ENCODE data around the gene CAPZA2.
A peak's percentile ranks its signal among the peaks of the same experiment; 100 is the strongest.
"Not testable (repeated sequence)": the region's sequence is repeated elsewhere in the genome, so short reads cannot be mapped to it uniquely, and the experiment has no call there.

CAPZA2 gene

DNA sequence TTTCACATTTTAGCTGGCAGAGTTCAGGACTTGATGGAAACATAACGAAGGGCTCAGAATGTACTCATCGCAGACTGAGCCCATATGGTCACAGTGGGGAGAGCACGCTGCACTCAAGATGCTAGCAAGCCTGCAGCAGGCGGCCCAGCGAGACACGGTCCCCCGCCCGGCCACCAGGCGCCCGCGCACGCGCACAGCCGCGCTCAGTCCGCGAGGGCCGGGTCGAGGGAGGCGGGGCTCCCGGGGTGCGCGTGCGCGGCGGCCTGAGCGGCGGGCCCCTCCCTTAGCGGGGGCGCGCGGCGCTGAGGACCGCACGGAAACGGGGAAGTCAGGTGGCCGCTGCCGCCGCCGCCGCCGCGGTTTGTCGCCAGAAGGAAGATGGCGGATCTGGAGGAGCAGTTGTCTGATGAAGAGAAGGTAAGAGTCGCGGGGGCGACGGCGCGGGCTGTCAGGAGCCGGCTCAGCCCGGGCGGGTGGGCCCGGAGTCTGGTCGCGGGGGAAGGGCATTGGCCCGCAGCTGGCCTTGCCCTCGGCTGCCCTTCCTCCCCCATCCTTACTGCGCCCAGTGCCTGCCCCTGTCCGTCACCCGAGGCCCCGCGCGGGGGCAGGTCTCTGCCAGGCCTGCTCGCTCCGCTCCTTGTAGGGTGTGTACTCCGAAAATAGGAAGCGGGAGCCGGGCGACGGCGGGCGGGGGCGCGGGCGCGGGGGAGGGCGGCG, at the start of gene CAPZA2:
TSS of gene CAPZA2 (plus strand) at position 354 of the 717 bp plus-strand sequence. CDS start at position 379, 25 bp downstream.
- Histone ChIP-seq H3K9me3 (ENCODE audit: low read depth, low read length) (no peaks in the 10 kb centered on the region), H3K36me3 (ENCODE audit: insufficient read depth, low read length) (peaks cover 11% of the 10 kb centered on the region), H3K9ac (ENCODE audit: insufficient read length) (peak within 1 kb of the TSS; percentile 84), H3K4me3 (peak within 1 kb of the TSS; percentile 83), H3K27ac (peak within 1 kb of the TSS; percentile 64; the same call in 1 of the 2 replicates)
- TF ChIP-seq POLR2AphosphoS5 (IDR thresholded peaks at IDR 0.05; ENCODE audit: borderline replicate concordance, low read depth, low read length) = peak; percentile 85
- TF ChIP-seq EZH2 (IDR thresholded peaks at IDR 0.05) = no peak
- TF ChIP-seq FOXP2 (optimal IDR thresholded peaks at IDR 0.05; ENCODE audit: control extremely low read depth, extremely low read length, insufficient read depth) = peak; percentile 53
- peak; percentile 22 for DNase-seq (ENCODE audit: low read depth, low spot score)

DNA sequence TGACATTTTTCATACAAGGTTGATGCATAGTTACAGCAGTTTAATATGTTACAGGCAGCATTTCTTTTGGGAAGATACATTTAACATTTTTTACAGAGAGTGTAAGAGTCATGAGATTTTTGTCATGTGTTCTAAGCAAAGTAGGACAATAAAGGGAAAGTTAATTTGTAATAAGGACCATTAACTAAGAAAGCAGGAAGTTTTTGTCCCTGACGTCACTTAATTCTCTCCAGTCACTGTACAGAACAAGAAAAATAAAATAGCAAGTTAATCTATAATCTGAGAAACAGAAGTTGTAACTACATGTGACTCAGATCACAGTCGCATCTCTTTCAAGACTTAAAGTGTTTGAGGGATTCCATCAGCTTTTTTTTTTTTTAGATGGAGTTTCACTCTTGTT, 49.5 kb upstream of the CAPZA2 start:
- Histone ChIP-seq H3K9ac (ENCODE audit: insufficient read length) (no peak overlapping the region), H3K36me3 (ENCODE audit: insufficient read depth, low read length) (no peaks in the 10 kb centered on the region), H3K9me3 (ENCODE audit: low read depth, low read length) (no peaks in the 10 kb centered on the region), H3K4me3 (no peak overlapping the region), H3K27ac (no peak overlapping the region)
- no peak for TF ChIP-seq EZH2 (IDR thresholded peaks at IDR 0.05)
- TF ChIP-seq FOXP2 (optimal IDR thresholded peaks at IDR 0.05; ENCODE audit: control extremely low read depth, extremely low read length, insufficient read depth) = no peak
- no peak for TF ChIP-seq POLR2AphosphoS5 (IDR thresholded peaks at IDR 0.05; ENCODE audit: borderline replicate concordance, low read depth, low read length)
- DNase-seq (ENCODE audit: low read depth, low spot score) = no peak

DNA sequence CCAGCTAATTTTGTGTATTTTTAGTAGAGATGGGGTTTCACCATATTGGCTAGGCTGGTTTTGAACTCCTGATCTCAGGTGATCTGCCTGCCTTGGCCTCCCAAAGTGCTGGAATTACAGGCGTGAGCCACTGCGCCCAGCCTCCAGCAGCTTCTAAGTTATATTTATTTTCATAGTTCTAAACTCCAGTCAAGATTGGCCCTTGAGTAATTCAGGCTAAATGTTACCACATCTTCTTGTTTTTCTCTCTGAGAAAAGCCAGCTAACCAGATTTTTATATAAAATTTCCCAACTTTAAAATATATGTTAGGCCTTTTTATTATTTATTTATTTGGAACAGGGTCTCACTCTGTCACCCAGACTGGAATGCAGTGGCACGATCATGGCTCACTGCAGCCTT, 49.0 kb upstream of the CAPZA2 start:
- H3K36me3 ChIP-seq (ENCODE audit: insufficient read depth, low read length); H3K9ac ChIP-seq (ENCODE audit: insufficient read length); H3K4me3 ChIP-seq; H3K27ac ChIP-seq; H3K9me3 ChIP-seq (ENCODE audit: low read depth, low read length); DNase-seq (ENCODE audit: low read depth, low spot score): not testable (repeated sequence)

DNA sequence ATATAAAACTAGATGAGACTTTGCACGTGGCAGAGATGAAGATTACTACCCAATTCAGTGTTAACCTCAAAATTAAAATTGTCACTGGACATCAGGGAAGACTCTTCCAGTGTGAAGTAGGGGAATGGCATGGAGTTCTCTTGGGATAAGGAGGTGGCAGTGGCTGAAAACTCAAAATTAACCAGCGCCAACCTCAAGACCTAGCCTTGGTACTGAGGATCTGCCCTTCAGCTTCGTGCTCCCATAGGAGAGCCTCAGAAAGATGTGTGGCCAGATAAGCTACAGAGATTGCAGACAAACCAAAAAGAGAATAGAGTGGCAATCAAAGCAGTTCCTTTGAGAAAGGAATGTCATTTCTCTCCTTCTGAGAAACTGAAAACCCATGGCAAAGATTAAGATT, 47.3 kb upstream of the CAPZA2 start:
- no peak for DNase-seq (ENCODE audit: low read depth, low spot score)
- Histone ChIP-seq H3K9ac (ENCODE audit: insufficient read length) (no peak overlapping the region), H3K27ac (no peak overlapping the region), H3K36me3 (ENCODE audit: insufficient read depth, low read length) (no peaks in the 10 kb centered on the region), H3K9me3 (ENCODE audit: low read depth, low read length) (no peaks in the 10 kb centered on the region), H3K4me3 (no peak overlapping the region)
- TF ChIP-seq POLR2AphosphoS5 (IDR thresholded peaks at IDR 0.05; ENCODE audit: borderline replicate concordance, low read depth, low read length) (no peak), EZH2 (IDR thresholded peaks at IDR 0.05) (no peak), FOXP2 (optimal IDR thresholded peaks at IDR 0.05; ENCODE audit: control extremely low read depth, extremely low read length, insufficient read depth) (no peak)

DNA sequence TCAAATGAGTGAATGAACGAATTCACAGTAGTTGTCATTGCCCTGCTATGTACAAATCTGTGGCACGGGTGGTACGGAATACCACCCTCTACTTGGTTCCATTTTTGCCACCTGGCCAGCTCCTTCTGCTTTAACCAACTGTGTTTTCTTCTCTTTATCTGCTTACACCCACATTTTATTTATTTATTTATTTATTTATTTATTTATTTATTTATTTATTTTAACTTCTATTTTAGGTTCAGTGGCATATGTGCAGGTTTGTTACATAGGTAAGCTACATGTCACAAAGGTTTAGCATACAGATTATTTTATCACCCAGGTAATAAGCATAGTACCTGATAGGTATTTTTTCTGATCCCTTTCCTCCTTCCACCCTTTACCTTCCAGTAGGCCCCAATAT, 42.2 kb upstream of the CAPZA2 start:
- Histone ChIP-seq H3K9me3 (ENCODE audit: low read depth, low read length) (no peaks in the 10 kb centered on the region), H3K27ac (no peak overlapping the region), H3K9ac (ENCODE audit: insufficient read length) (no peak overlapping the region), H3K36me3 (ENCODE audit: insufficient read depth, low read length) (no peaks in the 10 kb centered on the region), H3K4me3 (no peak overlapping the region)
- no peak for DNase-seq (ENCODE audit: low read depth, low spot score)
- TF ChIP-seq FOXP2 (optimal IDR thresholded peaks at IDR 0.05; ENCODE audit: control extremely low read depth, extremely low read length, insufficient read depth) (no peak), EZH2 (IDR thresholded peaks at IDR 0.05) (no peak), POLR2AphosphoS5 (IDR thresholded peaks at IDR 0.05; ENCODE audit: borderline replicate concordance, low read depth, low read length) (no peak)

DNA sequence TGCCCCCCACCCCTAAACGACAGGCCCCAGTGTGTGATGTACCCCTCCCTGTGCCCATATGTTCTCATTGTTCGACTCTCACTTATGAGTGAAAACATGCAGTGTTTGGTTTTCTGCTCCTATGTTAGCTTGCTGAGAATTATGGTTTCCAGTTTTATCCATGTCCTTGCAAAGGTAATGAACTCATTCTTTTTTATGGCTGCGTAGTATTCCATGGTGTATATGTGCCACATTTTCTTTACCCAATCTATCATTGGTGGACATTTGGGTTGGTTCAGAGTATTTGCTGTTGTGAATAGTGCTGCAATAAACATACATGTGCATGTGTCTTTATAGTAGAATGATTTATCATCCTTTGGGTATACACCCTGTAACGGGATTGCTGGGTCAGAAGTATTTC, 40.7 kb upstream of the CAPZA2 start:
- not testable (repeated sequence) for H3K4me3 ChIP-seq; H3K27ac ChIP-seq; DNase-seq (ENCODE audit: low read depth, low spot score); H3K36me3 ChIP-seq (ENCODE audit: insufficient read depth, low read length); H3K9ac ChIP-seq (ENCODE audit: insufficient read length); H3K9me3 ChIP-seq (ENCODE audit: low read depth, low read length)

DNA sequence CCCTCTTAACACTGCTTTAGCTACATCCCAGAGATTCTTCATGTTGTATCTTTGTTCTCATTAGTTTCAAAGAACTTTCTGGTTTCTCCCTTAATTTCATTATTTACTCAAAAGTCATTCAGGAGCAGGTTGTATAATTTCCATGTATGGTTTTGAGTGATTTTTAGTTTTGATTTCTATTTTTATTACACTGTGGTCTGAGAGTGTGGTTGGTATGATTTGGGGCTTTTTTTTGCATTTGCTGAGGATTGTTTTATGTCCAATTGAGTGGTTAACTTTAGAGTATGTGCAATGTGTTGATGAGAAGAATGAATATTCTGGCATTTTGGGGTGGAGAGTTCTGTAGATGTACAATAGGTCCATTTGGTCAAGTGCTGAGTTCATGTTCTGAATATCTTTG, 37.9 kb upstream of the CAPZA2 start:
- Histone ChIP-seq H3K9me3 (ENCODE audit: low read depth, low read length) (no peaks in the 10 kb centered on the region), H3K9ac (ENCODE audit: insufficient read length) (no peak overlapping the region), H3K36me3 (ENCODE audit: insufficient read depth, low read length) (no peaks in the 10 kb centered on the region), H3K27ac (no peak overlapping the region), H3K4me3 (no peak overlapping the region)
- TF ChIP-seq POLR2AphosphoS5 (IDR thresholded peaks at IDR 0.05; ENCODE audit: borderline replicate concordance, low read depth, low read length) (no peak), EZH2 (IDR thresholded peaks at IDR 0.05) (no peak), FOXP2 (optimal IDR thresholded peaks at IDR 0.05; ENCODE audit: control extremely low read depth, extremely low read length, insufficient read depth) (no peak)
- no peak for DNase-seq (ENCODE audit: low read depth, low spot score)

DNA sequence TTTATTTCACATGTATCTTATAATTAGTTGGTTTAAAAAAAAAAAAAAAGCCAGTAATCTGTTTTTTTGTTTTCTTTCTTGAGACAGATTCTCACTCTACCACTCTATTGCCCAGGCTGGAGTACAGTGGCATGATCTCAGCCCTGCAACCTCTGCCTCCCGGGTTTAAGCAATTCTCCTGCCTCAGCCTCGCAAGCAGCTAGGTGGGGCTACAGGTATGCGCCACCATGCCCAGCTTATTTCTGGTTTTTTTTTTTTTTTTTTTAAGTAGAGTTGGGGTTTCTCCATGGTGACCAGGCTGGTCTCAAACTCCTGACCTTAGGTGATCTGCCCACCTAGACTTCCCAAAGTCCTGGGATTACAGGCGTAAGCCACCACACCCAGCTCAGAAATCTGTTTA, 34.1 kb upstream of the CAPZA2 start:
- no peaks in the 10 kb centered on the region for H3K36me3 ChIP-seq (ENCODE audit: insufficient read depth, low read length)
- no peak for DNase-seq (ENCODE audit: low read depth, low spot score)
- H3K4me3 ChIP-seq = no peak overlapping the region
- H3K9me3 ChIP-seq (ENCODE audit: low read depth, low read length) = no peaks in the 10 kb centered on the region
- TF ChIP-seq POLR2AphosphoS5 (IDR thresholded peaks at IDR 0.05; ENCODE audit: borderline replicate concordance, low read depth, low read length) = no peak
- no peak for TF ChIP-seq FOXP2 (optimal IDR thresholded peaks at IDR 0.05; ENCODE audit: control extremely low read depth, extremely low read length, insufficient read depth)
- TF ChIP-seq EZH2 (IDR thresholded peaks at IDR 0.05) = no peak
- no peak overlapping the region for H3K9ac ChIP-seq (ENCODE audit: insufficient read length)
- no peak overlapping the region for H3K27ac ChIP-seq

DNA sequence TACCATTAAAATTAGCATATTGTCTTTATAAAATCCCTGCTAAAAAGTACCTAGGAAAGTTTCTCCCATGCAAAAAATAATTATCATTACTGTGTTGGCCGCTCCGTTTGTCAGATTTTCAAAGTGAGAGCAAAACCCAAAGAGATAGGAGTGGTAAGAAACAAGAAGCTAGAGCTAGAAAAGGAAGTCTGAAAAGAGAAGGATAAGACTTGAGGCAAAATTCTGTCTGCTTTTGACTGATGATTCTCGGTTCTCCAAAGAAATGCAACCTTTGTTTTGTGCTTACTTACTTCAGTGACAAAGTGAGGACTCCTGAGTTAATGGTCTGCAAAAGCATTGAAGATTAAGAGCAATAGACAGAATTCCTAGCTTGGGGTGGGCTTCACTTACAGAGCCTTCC, 33.3 kb upstream of the CAPZA2 start:
- no peak for TF ChIP-seq EZH2 (IDR thresholded peaks at IDR 0.05)
- TF ChIP-seq FOXP2 (optimal IDR thresholded peaks at IDR 0.05; ENCODE audit: control extremely low read depth, extremely low read length, insufficient read depth) = no peak
- no peak for TF ChIP-seq POLR2AphosphoS5 (IDR thresholded peaks at IDR 0.05; ENCODE audit: borderline replicate concordance, low read depth, low read length)
- no peaks in the 10 kb centered on the region for H3K9me3 ChIP-seq (ENCODE audit: low read depth, low read length)
- no peak overlapping the region for H3K27ac ChIP-seq
- H3K9ac ChIP-seq (ENCODE audit: insufficient read length) = no peak overlapping the region
- DNase-seq (ENCODE audit: low read depth, low spot score) = no peak
- H3K36me3 ChIP-seq (ENCODE audit: insufficient read depth, low read length) = no peaks in the 10 kb centered on the region
- no peak overlapping the region for H3K4me3 ChIP-seq
